HepG2 (cell line): ENCODE results near the gene MYLK. TPM values are rescaled to one million over a fixed set of nuclear protein-coding genes. Genes with fewer than 3 reads are reported as not detected.

Experiments
- ATAC-seq: fragments of 200-7000 bp; cut with Tn5 transposase; 3 replicates; pipeline ENCODE4 v1.9.1; 2020; ENCODE audit warnings: mild to moderate bottlenecking, moderate library complexity
- BruUV-seq: library from RNA; stranded (reverse); fragments of 400-500 nt; replicated peaks from 2 replicates; lab custom pipeline; 2021; lab: Mats Ljungman, UMichigan
- CTCF ChIA-PET: fragments of 300-600 bp; formaldehyde crosslinking; extraction: SDS; loops from one replicate; lab custom pipeline; 2021; ENCODE audit warnings: low total read pairs, inconsistent platforms, low intra/inter-chr PET ratio; lab: Yijun Ruan, JAX
- POLR2A ChIA-PET: fragments of 350-600 bp; sonication (Branson Sonifier 250); formaldehyde crosslinking; loops from one replicate; lab custom pipeline; 2020; ENCODE audit warnings: antibody characterized with exemption, inconsistent platforms; lab: Yijun Ruan, JAX
- DNase-seq: peaks from one replicate; pipeline ENCODE4 v3.0.0-alpha.2; 2015; ENCODE audit warnings: low spot score
- FAIRE-seq: peaks from 3 replicates; lab custom pipeline; 2011; peaks lifted over from hg19 to GRCh38; lab: Jason Lieb, UNC
- H2AFZ ChIP-seq: one replicate; pipeline ENCODE4 v1.6.1; 2011; ENCODE audit warnings: low read length, inconsistent platforms
- H3K27ac ChIP-seq: fragments of 300-600 bp; 3 replicates; pipeline ENCODE4 v1.8.0; 2011; ENCODE audit warnings: mixed run types, mild to moderate bottlenecking, mixed read lengths, low read length, inconsistent platforms; ENCODE audit not compliant: insufficient read depth; ENCODE audit errors: extremely low read length
- H3K27me3 ChIP-seq, 2 experiments: fragments of 200-600 bp in 1 of 2; 2 replicates in 1 of 2; 3 replicates in 1 of 2; pipeline versions ENCODE4 v1.6.0 to v1.8.0; 2011; ENCODE audit warnings: low read length in 2 of 2, mild to moderate bottlenecking in 2 of 2, moderate library complexity in 2 of 2, inconsistent platforms in 1 of 2; ENCODE audit not compliant: insufficient read depth in 2 of 2, control insufficient read depth in 1 of 2
- H3K36me3 ChIP-seq, 2 experiments: fragments of 200-600 bp in 1 of 2; replicated peaks in 1 of 2; 2 replicates in 1 of 2; 3 replicates in 1 of 2; pipeline versions ENCODE4 v1.5.1 to v1.8.0; 2011; ENCODE audit warnings: low read length in 2 of 2, inconsistent platforms in 1 of 2; ENCODE audit not compliant: insufficient read depth in 2 of 2, control insufficient read depth in 1 of 2
- H3K4me1 ChIP-seq: 2 replicates; pipeline ENCODE4 v1.5.1; 2012; ENCODE audit warnings: low read length, inconsistent platforms; ENCODE audit not compliant: insufficient read depth
- H3K4me2 ChIP-seq: 2 replicates; pipeline ENCODE4 v1.6.0; 2011; ENCODE audit warnings: low read depth, low read length, inconsistent platforms
- H3K4me3 ChIP-seq, 3 experiments: fragments of 200-600 bp in 1 of 3; sonication (generic), shearing (Covaris generic) in 1 of 3; replicated peaks in 1 of 3; 2 replicates each; pipeline ENCODE4 v1.5.1; 2011 to 2016; ENCODE audit warnings: low read length in 3 of 3, inconsistent platforms in 2 of 3, low read depth in 2 of 3, mild to moderate bottlenecking in 2 of 3, control low read depth in 1 of 3, mixed read lengths in 1 of 3; ENCODE audit not compliant: insufficient read depth in 1 of 3
- H3K79me2 ChIP-seq: one replicate; pipeline ENCODE4 v1.6.1; 2011; ENCODE audit warnings: low read length, inconsistent platforms; ENCODE audit not compliant: insufficient read depth
- H3K9ac ChIP-seq: 2 replicates; pipeline ENCODE4 v1.6.0; 2011; ENCODE audit warnings: mild to moderate bottlenecking, low read depth, low read length, inconsistent platforms; ENCODE audit not compliant: insufficient read depth
- H3K9me3 ChIP-seq: 2 replicates; pipeline ENCODE4 v1.5.1; 2012; ENCODE audit warnings: mild to moderate bottlenecking, low read length
- H4K20me1 ChIP-seq: 2 replicates; pipeline ENCODE4 v1.6.0; 2011; ENCODE audit warnings: inconsistent platforms, mild to moderate bottlenecking, low read length, moderate library complexity; ENCODE audit not compliant: insufficient read depth
- ZBTB40 ChIP-seq, 2 experiments: fragments of 450-650 bp in 1 of 2; sonication (generic) in 1 of 2; formaldehyde crosslinking in 1 of 2; IDR thresholded peaks; 2 replicates each; pipeline versions ENCODE4 v1.6.1 to v1.8.0; 2016 to 2022; ENCODE audit warnings: antibody characterized with exemption in 1 of 2, mild to moderate bottlenecking in 1 of 2, missing genetic modification reagents in 1 of 2
- ZMYM4 ChIP-seq: sonication (generic); formaldehyde crosslinking; IDR thresholded peaks from 2 replicates; pipeline ENCODE4 v1.8.1; 2023; ENCODE audit warnings: mild to moderate bottlenecking, missing genetic modification reagents
- WGBS: methylation state at CpG from one replicate; pipeline ENCODE4 v1.1.6; 2017; ENCODE audit warnings: low lambda C conversion rate; 5-methylcytosine and 5-hydroxymethylcytosine counted together
- in situ Hi-C: cut with HindIII; loops from 2 replicates; pipeline ENCODE4 v1.10.0; 2017; ENCODE audit warnings: low pct_unique_long_range_greater_than_20kb; ENCODE audit not compliant: extremely low pct_ligation_motif_present
- intact Hi-C: fragments of 100-400 bp; cut with micrococcal nuclease; formaldehyde crosslinking; loops from one replicate; pipeline ENCODE4 v1.10.0; 2022; ENCODE audit not compliant: unreplicated experiment
- polyA plus RNA-seq, 8 experiments: library from polyadenylated mRNA; depleted of rRNA in 3 of 8; stranded (reverse) in 7 of 8; unstranded in 1 of 8; fragments of >200 nt; fragmentation: Illumina TruSeq in 4 of 8; extraction: Trizol in 4 of 8; gene quantifications; 2 replicates each; pipeline versions ENCODE4 v1.2.1 to v1.2.3, GENCODE V29; 2011 to 2016; ENCODE audit warnings: low read depth in 4 of 8, missing spikeins in 1 of 8, mixed read lengths in 1 of 8; ENCODE audit not compliant: insufficient read depth in 1 of 8
- total RNA-seq, 5 experiments: library from RNA; depleted of rRNA; stranded (reverse); fragments of >200 nt; fragmentation: Illumina TruSeq; extraction: Trizol; gene quantifications; 2 replicates each; pipeline ENCODE4 v1.2.3, GENCODE V29; 2016; ENCODE audit warnings: low read depth in 1 of 5
- TF ChIP-seq, protein P1 (sequence below): sonication (generic); formaldehyde crosslinking; IDR thresholded peaks from 2 replicates; pipeline ENCODE4 v1.4.0; 2020; ENCODE audit warnings: missing genetic modification reagents, borderline replicate concordance

The MYLK gene
- total and polyA plus RNA-seq, 2 of the 13 experiments (the other 11 are each of a cell fraction or from before 2014, with no cell fraction given), result 10.6 to 34.9 TPM

DNA sequence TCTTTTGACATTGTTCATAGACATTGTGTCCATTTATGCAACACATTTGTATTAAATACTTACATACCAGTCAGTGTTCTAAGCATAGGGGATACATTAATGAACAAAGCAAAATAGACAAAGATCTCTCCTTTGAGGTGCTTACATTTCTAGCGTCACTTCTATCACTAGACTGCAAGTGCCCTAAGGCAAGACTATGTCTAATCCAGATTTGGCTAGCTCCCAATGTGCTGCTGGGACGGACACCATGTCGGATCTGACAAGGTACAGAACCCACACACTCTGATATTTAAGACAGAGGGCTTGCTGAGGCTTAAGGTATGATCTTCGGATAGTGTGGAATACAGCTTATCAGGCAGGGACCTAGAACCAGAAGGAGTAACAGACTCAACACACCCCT, 41.4 kb downstream of the MYLK start (continued):
- TF ChIP-seq ZBTB40 (IDR thresholded peaks at IDR 0.05), result no peak
- TF ChIP-seq ZBTB40 (CRISPR knock-in tag; IDR thresholded peaks at IDR 0.05), result no peak

GRCh38 chr3:123841476-123842238, 42.5 kb downstream of the MYLK start:
- H2AFZ ChIP-seq, result no peak overlapping the region
- H3K4me1 ChIP-seq, result peaks cover 14% of the 10 kb centered on the region
- H3K9ac ChIP-seq, result no peak overlapping the region
- no peaks in the 10 kb centered on the region for H3K27me3 ChIP-seq
- in situ Hi-C loops (no loop called here), intact Hi-C loops (no loop called here)
- ChIA-PET POLR2A (no interaction called here), CTCF (no interaction called here)
- no peaks in the 10 kb centered on the region for H3K79me2 ChIP-seq
- ATAC-seq (no peak), FAIRE-seq (no peak), DNase-seq (no peak)
- WGBS, result 80% methylated on average over 1 of the region's 1 CpG
- no peak overlapping the region for H3K27ac ChIP-seq
- H3K9me3 ChIP-seq, result no peaks in the 10 kb centered on the region; the same call in 1 of the 2 replicates
- no peaks in the 10 kb centered on the region for H3K36me3 ChIP-seq
- no TSS peak for BruUV-seq
- no peak overlapping the region for H3K4me2 ChIP-seq
- TF ChIP-seq, protein P1, sequence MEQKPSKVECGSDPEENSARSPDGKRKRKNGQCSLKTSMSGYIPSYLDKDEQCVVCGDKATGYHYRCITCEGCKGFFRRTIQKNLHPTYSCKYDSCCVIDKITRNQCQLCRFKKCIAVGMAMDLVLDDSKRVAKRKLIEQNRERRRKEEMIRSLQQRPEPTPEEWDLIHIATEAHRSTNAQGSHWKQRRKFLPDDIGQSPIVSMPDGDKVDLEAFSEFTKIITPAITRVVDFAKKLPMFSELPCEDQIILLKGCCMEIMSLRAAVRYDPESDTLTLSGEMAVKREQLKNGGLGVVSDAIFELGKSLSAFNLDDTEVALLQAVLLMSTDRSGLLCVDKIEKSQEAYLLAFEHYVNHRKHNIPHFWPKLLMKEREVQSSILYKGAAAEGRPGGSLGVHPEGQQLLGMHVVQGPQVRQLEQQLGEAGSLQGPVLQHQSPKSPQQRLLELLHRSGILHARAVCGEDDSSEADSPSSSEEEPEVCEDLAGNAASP (CRISPR knock-in tag), result no peak
- no peak for TF ChIP-seq ZMYM4 (CRISPR knock-in tag)
- H3K4me3 ChIP-seq, result no peak overlapping the region
- H4K20me1 ChIP-seq, result no peaks in the 10 kb centered on the region
